ENCODE results near the gene PODNL1.

PODNL1 gene

DNA sequence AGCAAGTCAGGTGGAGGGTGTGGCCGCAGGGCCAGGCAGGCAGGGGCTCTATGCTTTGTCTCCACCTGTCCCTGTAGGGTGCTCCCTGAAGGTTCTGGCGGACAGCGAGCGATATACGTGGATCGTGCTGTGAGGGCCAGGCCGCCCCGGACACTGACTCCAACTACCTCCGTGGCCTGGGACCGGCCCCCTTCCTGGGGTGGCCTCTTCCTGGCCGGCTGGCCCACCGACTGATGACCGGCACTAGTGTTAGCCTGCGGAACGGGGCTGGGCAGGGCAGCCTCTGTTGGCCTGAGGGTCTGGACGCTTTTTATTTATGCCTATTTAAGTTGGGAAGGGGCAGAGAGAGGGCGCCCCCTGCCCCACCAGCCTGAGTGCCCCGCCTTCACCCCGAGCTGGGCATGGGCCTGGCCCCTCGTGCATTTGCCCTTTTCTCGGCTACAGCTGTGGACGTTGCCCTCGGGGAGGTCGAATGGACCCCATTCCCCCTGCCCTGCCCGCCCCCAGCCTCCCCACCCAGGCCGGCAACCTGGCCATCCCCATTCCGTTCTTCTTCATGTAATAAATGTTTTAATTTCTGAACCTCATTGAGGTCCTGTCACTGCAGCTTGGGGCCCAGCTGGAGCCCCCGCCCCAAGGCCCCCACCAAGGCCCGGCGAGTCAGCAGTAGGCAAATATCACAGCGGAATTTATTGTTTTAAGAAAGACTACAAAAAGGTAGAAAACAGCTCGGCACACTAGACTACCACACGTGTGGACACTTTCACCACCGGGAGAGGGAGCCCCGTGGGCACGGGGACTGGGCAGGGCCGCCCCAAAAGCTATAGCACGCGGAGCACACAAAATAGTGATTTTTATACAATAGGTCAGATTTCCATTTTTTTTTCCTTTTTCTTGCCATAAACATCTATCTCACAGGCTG is 22.9 kb upstream of the PODNL1 start:
- H3K4me3 ChIP-seq (ENCODE audit: low read depth, low read length) = no peak overlapping the region
- DNase-seq (ENCODE audit: low read depth) = no peak
- TF ChIP-seq, protein P1, sequence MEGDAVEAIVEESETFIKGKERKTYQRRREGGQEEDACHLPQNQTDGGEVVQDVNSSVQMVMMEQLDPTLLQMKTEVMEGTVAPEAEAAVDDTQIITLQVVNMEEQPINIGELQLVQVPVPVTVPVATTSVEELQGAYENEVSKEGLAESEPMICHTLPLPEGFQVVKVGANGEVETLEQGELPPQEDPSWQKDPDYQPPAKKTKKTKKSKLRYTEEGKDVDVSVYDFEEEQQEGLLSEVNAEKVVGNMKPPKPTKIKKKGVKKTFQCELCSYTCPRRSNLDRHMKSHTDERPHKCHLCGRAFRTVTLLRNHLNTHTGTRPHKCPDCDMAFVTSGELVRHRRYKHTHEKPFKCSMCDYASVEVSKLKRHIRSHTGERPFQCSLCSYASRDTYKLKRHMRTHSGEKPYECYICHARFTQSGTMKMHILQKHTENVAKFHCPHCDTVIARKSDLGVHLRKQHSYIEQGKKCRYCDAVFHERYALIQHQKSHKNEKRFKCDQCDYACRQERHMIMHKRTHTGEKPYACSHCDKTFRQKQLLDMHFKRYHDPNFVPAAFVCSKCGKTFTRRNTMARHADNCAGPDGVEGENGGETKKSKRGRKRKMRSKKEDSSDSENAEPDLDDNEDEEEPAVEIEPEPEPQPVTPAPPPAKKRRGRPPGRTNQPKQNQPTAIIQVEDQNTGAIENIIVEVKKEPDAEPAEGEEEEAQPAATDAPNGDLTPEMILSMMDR (conservative IDR thresholded peaks at IDR 0.05; ENCODE audit: low read depth, low read length) = peak; percentile 19

DNA sequence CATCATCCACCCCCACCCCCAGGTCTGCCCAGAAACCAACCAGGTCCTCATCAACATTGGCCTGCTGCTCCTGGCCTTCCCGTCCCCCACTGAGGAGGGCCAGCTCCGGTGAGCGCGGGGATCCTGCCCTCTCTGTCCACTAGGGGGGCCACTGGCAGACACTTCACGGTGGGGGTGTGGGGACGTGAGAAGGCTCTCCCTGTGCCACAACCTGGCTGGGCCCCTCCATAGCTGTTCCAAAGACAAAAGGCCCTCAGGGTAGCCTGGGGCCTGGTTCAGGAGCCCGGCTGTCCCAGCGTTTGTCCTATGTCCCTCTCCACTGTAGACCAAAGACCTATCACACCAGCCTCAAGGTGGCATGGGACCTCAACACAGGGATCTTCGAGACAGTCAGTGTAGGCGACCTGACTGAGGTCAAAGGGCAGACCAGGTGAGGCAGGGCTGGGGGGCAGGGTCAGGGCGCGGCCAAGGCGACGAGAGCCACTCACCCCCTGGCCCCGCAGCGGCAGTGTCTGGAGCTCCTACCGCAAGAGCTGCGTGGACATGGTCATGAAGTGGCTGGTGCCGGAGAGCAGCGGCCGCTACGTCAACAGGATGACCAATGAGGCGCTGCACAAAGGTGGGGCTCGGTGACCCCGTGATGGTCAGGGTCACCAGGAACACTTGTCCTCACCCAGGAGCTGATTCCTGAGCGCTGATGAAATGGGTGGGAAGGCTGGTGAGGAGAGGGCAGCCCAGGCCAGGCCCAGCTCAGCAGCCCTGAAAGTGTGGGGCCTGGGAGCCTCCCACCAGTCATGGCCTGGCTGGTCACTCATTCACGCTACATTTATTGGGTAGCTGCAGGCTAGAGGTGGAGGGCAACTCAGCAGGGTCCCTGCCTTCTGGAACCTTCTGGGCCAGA is 22.0 kb upstream of the PODNL1 start:
- no peak overlapping the region for H3K4me3 ChIP-seq (ENCODE audit: low read depth, low read length)
- no peak for DNase-seq (ENCODE audit: low read depth)
- TF ChIP-seq, protein P1 (conservative IDR thresholded peaks at IDR 0.05; ENCODE audit: low read depth, low read length) = peak; percentile 48

GRCh38 chr19:13959141-13959961 is 21.1 kb upstream of the PODNL1 start:
- no peak overlapping the region for H3K4me3 ChIP-seq (ENCODE audit: low read depth, low read length)
- DNase-seq (ENCODE audit: low read depth) = no peak
- TF ChIP-seq, protein P1 (conservative IDR thresholded peaks at IDR 0.05; ENCODE audit: low read depth, low read length) = no peak

GRCh38 chr19:13958043-13958442 is 19.8 kb upstream of the PODNL1 start:
- DNase-seq (ENCODE audit: low read depth) = no peak
- H3K4me3 ChIP-seq (ENCODE audit: low read depth, low read length) = no peak overlapping the region
- TF ChIP-seq, protein P1 (conservative IDR thresholded peaks at IDR 0.05; ENCODE audit: low read depth, low read length) = no peak

DNA sequence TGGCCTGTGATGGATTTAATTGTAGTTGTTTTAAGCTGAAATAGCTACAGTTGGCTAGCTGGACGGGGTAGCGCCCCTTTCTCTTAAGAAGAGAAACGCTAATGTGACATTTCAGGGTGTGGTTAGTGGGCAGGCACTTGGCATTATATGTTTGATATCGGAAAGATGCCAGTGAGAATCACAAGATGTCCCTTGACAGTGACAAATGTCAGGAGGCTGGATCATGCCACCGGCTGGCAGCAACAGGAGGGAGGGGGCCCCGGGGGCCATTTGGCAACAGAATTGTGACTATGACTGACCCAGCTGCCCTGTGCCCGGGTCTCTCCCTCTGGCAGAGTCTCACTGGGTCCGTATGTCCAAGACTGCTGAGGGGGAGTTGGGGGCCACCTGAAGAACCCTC is 18.8 kb upstream of the PODNL1 start:
- no peak for DNase-seq (ENCODE audit: low read depth)
- TF ChIP-seq, protein P1 (conservative IDR thresholded peaks at IDR 0.05; ENCODE audit: low read depth, low read length) = no peak
- no peak overlapping the region for H3K4me3 ChIP-seq (ENCODE audit: low read depth, low read length)

DNA sequence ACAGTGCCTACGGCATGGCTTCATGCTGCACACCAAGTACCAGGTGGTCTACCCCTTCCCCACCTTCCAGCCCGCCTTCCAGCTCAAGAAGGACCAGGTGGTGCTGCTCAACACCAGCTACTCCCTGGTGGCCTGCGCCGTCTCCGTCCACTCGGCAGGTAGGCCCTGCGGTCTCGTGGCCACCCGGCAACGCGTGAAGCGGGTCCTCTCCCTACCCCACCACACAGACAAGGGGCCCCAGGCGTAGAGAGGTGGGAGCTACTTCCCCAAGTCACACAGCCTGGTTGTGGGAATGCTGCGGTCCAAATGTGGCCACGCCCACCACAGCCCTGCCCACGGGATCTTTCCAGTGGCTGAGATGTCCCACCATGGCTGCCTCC is 18.1 kb upstream of the PODNL1 start:
- H3K4me3 ChIP-seq (ENCODE audit: low read depth, low read length) = no peak overlapping the region
- TF ChIP-seq, protein P1 (conservative IDR thresholded peaks at IDR 0.05; ENCODE audit: low read depth, low read length) = no peak
- DNase-seq (ENCODE audit: low read depth) = no peak
